Left ventricle myocardium inferior (tissue), 1 donor: ENCODE data around the gene CD47. TPM values are rescaled to one million over a fixed set of nuclear protein-coding genes. Genes with fewer than 3 reads are reported as not detected.

Experiments
- DNase-seq: peaks from one replicate; pipeline ENCODE4 v3.0.0-alpha.2; 2020
- H3K27ac ChIP-seq: fragments of 200-600 bp; replicated peaks from 2 replicates; pipeline ENCODE4 v1.8.0; 2021
- H3K27me3 ChIP-seq: fragments of 200-600 bp; 2 replicates; pipeline ENCODE4 v1.8.0; 2021; ENCODE audit warnings: low read depth
- H3K36me3 ChIP-seq: fragments of 200-600 bp; 2 replicates; pipeline ENCODE4 v1.8.0; 2021
- H3K4me1 ChIP-seq: fragments of 200-600 bp; 2 replicates; pipeline ENCODE4 v1.8.0; 2021
- H3K4me3 ChIP-seq: fragments of 200-600 bp; 2 replicates; pipeline ENCODE4 v1.8.0; 2021; ENCODE audit warnings: mild to moderate bottlenecking, moderate library complexity
- H3K9me3 ChIP-seq: fragments of 200-600 bp; replicated peaks from 2 replicates; pipeline ENCODE4 v1.8.0; 2021
- CTCF ChIP-seq: fragments of 200-600 bp; IDR thresholded peaks from 2 replicates; pipeline ENCODE4 v1.8.0; 2021; ENCODE audit warnings: antibody characterized with exemption, mild to moderate bottlenecking, borderline replicate concordance
- intact Hi-C: fragments of 100-400 bp; cut with micrococcal nuclease; formaldehyde crosslinking; loops from one replicate; pipeline ENCODE4 v1.11.0; 2022
- total RNA-seq: library from RNA; stranded (reverse); fragmentation: NEBNext Ultra II Directional; extraction: Animal tissue kit (Norgen Biotek cat#: 25700); gene quantifications from one replicate; pipeline ENCODE4 v1.2.1, GENCODE V29; 2021
- donor health status: DM: no; HTN: yes; CAD: no; lungs with severe emphysema.

The CD47 gene
- total RNA-seq, 1 donor from 2014 or later = 35.9 TPM

- peaks cover 7% of the 10 kb centered on the region for H3K4me1 ChIP-seq
- H3K27me3 ChIP-seq = no peaks in the 10 kb centered on the region
- intact Hi-C loops = no loop called here
- no peak overlapping the region for H3K27ac ChIP-seq
- no peak overlapping the region for H3K4me3 ChIP-seq
- DNase-seq = no peak
- no peak for TF ChIP-seq CTCF
- no peaks in the 10 kb centered on the region for H3K36me3 ChIP-seq
- H3K9me3 ChIP-seq = no peaks in the 10 kb centered on the region
Observed at GRCh38 chr3:108030960-108031359, 59.9 kb downstream of the CD47 start.

GRCh38 chr3:108029466-108029865 lies 61.4 kb downstream of the CD47 start:
- no peak for DNase-seq
- H3K36me3 ChIP-seq = no peaks in the 10 kb centered on the region
- peaks cover under 1% of the 10 kb centered on the region for H3K4me1 ChIP-seq
- H3K27me3 ChIP-seq = no peaks in the 10 kb centered on the region
- H3K27ac ChIP-seq = no peak overlapping the region
- H3K9me3 ChIP-seq = no peaks in the 10 kb centered on the region
- no peak for TF ChIP-seq CTCF
- no peak overlapping the region for H3K4me3 ChIP-seq
- intact Hi-C loops = no loop called here

DNA sequence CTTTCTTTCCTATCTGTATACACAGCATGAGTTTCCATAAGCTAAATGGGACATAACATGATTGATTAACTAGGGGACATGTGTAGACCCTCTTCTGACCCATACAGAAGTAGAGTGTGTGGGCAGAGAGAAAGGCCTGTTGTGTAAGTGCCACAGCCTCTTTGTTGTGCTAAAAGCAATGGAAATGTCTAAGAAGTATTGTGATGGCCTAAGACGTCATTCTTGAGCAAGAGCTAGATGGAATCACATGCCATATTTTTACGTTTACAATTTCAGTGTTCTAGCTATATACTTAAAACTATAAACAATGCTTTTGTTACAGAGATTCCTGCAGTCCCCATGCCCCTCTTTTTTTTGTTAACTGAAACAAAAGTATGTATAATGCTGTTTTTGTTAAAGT lies 61.9 kb downstream of the CD47 start:
- H3K4me1 ChIP-seq = peaks cover 4% of the 10 kb centered on the region
- no peak overlapping the region for H3K27ac ChIP-seq
- H3K27me3 ChIP-seq = no peaks in the 10 kb centered on the region
- intact Hi-C loops = no loop called here
- no peak overlapping the region for H3K4me3 ChIP-seq
- TF ChIP-seq CTCF = no peak
- H3K9me3 ChIP-seq = no peaks in the 10 kb centered on the region
- H3K36me3 ChIP-seq = no peaks in the 10 kb centered on the region
- DNase-seq = no peak

DNA sequence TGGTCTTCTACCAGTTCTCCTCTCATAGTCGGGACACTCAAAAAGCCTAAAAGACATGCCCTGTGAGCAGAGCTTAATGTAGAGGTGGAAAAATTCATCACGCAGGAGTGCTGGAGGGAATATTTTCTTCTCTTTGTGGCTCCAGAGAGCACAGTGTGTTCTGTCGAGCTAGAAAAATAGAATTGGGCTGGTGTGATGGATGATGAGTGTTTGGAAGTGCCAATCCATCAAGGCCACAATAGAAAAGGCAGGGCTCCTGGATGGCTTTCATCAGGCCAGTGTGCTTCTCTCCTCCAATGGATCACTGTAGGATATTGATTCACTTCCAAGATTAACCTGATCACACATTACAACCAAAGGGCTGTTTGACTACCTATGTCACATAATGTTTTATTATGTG lies 65.7 kb downstream of the CD47 start:
- Histone ChIP-seq H3K4me1 (peaks cover 12% of the 10 kb centered on the region), H3K27ac (no peak overlapping the region), H3K36me3 (no peaks in the 10 kb centered on the region), H3K4me3 (no peak overlapping the region), H3K27me3 (no peaks in the 10 kb centered on the region), H3K9me3 (no peaks in the 10 kb centered on the region)
- intact Hi-C loops = no loop called here
- DNase-seq = no peak
- TF ChIP-seq CTCF = no peak

- intact Hi-C loops = no loop called here
- TF ChIP-seq CTCF = no peak
- no peak for DNase-seq
- H3K4me3 ChIP-seq = no peak overlapping the region
- no peak overlapping the region for H3K27ac ChIP-seq
- H3K36me3 ChIP-seq = no peaks in the 10 kb centered on the region
- peaks cover 12% of the 10 kb centered on the region for H3K4me1 ChIP-seq
- no peaks in the 10 kb centered on the region for H3K27me3 ChIP-seq
- no peaks in the 10 kb centered on the region for H3K9me3 ChIP-seq
Observed at GRCh38 chr3:108024146-108024850, 66.5 kb downstream of the CD47 start.
